ENCODE results near the gene TNFAIP8L1. TPM values are rescaled to one million over a fixed set of nuclear protein-coding genes. Genes with fewer than 3 reads are reported as not detected.
"Not testable (repeated sequence)": the region's sequence is repeated elsewhere in the genome, so short reads cannot be mapped to it uniquely, and the experiment has no call there.

The TNFAIP8L1 gene
- total RNA-seq, 1 donor from 2014 or later: 5.0 TPM

DNA sequence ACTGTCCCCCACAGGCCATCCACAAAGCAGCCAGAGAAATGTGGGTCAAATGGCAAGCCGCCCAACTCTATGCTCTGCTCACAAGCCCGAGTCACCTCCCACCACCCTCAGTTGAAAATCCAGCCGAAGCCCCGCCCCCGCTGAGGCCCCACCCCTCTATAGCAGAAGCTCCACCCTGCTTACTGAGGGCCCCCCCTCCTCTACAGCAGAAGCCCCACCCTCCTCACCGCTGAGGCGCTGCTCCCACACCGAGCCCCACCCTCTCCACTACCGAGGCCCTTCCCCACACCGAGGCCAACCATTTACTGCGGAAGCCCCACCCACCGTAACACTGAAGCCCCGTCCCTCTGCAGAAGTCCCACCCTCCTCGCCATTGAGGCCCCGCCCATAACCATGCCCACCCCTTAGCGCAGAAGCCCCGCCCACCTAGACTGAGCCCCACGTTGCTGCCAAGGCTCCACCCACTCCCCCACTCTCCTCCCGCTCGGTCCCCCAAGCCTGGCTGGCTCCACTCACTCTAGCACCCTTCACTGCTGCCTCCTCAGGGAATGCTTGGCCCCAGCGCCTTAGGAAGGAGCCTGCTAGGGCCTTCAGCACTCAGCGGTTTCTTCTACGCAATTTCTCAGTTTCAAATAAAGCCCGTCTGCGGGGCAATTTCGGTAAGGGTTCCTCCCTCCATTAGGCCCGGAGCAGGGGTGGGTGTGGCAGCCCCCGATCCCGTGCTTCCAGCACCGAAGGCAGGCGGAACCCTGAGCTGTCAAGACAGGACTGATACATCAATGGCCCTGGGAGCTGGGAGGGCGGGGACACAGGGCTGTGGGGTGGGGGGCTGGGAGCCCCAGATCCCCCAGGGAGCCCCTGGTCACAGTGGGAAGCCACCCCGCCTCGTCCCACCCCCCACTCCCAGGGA, 39.8 kb downstream of the TNFAIP8L1 start:
- DNase-seq: no peak

GRCh38 chr19:4680021-4680420, 40.7 kb downstream of the TNFAIP8L1 start:
- DNase-seq: not testable (repeated sequence)

- no peak for DNase-seq
Measured at GRCh38 chr19:4682417-4683200, 43.3 kb downstream of the TNFAIP8L1 start.

DNA sequence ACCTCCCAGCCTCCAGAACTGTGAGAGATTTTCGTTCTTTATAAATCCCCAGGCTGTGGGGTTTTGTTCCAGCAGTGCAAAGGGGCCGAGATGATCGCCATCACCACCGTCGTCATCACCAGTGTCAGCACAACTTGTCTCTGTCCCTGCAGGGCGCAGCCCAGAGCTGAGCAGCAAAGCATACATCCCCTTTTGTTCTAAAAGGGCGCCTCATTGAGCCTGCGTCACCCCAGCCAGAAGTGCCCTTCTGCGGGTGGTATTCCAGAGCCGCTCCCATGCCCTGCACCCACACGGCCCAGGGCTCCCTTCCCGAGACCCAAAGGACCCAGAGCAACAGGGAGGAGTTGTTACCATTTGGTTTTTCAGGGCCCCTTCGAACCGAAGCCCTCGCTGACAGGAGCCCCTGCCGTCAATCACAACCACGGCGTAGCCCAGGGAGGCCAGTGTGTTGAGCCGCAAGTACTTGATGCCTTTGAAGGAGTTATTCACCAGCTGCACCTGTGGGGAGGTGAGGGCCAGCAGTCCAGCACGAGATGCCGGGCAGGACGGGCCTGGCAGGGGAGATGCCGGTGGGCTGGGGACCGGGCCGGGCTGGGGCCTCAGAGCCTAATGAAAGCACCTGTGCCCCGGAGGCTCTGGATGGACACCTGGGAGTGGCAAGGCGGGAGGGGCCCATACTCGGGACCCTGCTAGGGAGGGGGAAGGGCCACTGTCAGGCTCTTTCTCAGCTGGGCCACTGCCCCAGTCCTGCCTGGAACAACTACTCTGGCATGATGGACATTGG, 45.2 kb downstream of the TNFAIP8L1 start:
- no peak for DNase-seq

DNA sequence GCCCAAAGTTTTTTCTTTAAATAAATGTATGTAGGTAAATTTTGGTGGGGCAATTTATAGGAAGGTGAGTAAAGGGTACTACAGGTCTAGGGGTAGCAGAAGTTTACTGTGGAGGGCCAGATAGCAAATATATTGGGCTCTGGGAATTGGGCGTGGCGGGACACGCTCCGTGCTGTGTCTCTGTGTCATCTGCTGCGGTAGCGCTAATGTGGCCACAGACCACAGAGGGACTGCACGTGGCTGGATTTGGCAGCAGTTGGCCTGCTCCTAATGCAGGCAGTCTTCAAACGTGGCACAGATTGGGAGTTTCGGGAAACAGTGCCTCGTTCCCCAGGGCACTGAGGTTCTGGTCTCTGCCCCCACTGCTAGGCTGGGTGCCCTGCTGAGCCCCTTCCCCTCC, 47.4 kb downstream of the TNFAIP8L1 start:
- DNase-seq: no peak

- DNase-seq: no peak
Measured at GRCh38 chr19:4687396-4687795, 48.1 kb downstream of the TNFAIP8L1 start.

GRCh38 chr19:4688587-4688986, 49.3 kb downstream of the TNFAIP8L1 start:
- no peak for DNase-seq

DNA sequence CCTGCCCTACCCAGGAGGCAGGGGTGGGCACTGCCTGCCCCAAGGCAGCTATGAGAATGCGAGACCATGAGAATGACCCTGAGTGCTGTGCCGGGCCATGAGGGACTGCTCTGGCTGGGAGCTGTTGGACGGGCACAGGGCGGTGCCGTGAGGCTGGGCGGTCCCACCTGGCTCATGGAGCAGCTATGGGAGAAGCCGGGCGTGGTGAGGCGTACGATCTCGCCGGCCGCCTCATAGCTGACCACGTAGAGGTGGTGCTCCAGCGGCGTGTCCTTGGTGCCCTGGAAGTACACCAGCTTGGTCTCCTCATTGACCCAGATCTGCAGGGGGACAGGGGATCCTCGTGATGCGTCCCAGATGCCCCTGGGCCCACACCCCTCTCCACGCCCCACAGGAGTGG, 50.1 kb downstream of the TNFAIP8L1 start:
- no peak for DNase-seq

GRCh38 chr19:4690361-4690760, 51.0 kb downstream of the TNFAIP8L1 start:
- DNase-seq: no peak

GRCh38 chr19:4691373-4691772, 52.1 kb downstream of the TNFAIP8L1 start:
- no peak for DNase-seq

GRCh38 chr19:4692251-4693077, 53.1 kb downstream of the TNFAIP8L1 start:
- no peak for DNase-seq

GRCh38 chr19:4693078-4693350, 53.7 kb downstream of the TNFAIP8L1 start:
- no peak for DNase-seq

- no peak for DNase-seq
Measured at GRCh38 chr19:4693471-4694121, 54.3 kb downstream of the TNFAIP8L1 start.

DNA sequence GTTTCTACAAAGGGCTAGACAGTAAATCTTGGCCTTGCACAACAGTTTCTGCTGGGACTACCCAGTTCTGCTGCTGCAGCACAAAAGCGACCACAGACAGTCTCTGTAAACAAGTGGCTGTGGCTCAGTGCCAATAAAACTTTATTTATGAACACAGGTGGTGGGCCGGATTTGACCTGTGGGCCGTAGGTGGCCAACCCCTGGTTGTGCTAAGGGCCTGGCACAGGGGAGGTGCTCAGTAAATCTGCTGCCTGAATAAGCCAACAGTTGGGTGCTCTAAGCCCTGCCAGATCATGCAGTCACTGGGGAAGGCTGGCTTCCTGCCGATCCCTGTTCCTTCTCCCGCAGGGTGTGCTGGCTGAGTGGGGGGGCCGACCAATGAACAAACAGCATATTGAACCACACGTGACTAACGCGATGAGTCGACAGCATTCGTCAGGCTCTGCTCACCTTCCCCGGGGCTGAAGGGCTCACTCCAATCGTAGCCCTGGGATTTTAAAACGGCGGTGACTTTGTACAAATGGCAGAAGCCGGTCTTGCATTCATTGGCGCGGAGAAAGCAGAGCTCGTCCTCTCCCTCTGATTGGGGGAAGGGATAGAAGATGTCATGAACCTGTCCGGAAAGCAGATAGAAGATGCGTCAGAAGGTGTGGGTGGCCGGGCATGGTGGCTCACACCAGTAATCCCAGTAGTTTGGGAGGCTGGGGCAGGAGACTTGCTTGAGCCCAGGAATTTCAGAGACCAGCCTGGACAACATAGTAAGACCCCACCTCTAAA, 55.1 kb downstream of the TNFAIP8L1 start:
- DNase-seq: no peak

- DNase-seq: no peak
Measured at GRCh38 chr19:4695224-4695731, 56.0 kb downstream of the TNFAIP8L1 start.

GRCh38 chr19:4697304-4697703, 58.0 kb downstream of the TNFAIP8L1 start:
- DNase-seq: no peak

DNA sequence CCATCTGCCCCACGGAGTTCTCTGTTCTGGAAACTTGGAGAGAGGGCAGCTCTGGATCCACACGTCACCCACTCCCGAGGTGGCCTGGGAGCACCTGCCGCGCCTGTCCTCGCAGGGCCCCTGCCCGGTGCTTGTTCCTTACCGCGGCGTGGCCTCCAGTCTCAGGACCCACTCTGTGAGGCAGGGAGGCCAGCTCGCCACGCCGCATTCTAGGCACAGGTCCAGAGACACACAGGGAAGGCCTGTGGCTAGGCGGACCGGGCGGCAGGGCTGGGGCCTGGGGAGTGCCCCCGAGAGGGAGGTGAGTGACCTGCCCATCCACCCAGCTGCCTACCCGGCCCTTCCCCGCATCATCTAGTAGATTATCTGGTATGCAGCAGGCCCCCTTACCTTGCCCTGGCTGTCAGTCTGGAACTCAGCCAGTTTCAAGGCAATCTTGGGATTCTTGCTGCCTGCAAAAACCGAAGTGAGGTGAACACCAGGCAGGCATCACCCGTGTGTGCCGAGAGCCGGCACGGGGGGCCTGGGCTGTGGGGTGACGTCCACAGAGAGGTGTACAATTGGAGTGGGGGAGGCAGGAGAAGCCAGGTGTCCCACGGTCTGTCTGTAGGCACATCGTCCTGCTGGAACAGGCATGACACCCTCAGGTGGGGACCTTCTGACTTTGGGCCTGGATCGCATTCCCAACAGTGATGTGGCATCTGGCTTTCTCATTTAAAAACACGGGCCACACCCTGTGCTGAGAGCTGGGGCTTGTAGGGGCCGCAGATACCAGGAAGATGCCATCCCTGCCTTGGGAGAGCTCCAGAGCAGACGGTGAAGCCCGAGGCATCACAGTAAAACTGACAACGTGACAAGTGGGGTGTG, 60.7 kb downstream of the TNFAIP8L1 start:
- no peak for DNase-seq

GRCh38 chr19:4700693-4700970, 61.3 kb downstream of the TNFAIP8L1 start:
- DNase-seq: no peak

GRCh38 chr19:4701557-4701956, 62.2 kb downstream of the TNFAIP8L1 start:
- DNase-seq: no peak

DNA sequence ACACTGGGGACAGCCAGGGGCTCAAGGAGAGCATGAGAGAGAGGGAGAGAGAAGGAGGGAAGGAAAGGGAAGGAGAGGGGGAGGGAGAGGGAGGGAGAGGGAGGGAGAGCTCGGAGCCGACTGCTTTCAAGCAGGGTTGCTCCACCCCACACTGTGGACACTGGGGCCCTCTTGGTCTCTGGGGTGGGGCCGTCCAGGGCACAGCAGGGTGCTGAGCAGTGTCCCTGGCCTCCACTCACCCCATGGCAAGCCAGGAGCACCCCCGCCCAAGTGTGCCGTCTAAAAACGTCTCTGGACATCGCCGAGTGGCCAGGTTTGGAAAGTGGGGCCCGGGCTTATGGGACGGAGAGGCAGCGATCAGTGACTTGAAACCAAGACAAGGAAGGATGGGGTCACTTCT, 63.4 kb downstream of the TNFAIP8L1 start:
- no peak for DNase-seq

All from skin of body (tissue), 2 donors.